ENCODE data around the gene MRPL54.
"Not testable (repeated sequence)": the region's sequence is repeated elsewhere in the genome, so short reads cannot be mapped to it uniquely, and the experiment has no call there.

Gene MRPL54

DNA sequence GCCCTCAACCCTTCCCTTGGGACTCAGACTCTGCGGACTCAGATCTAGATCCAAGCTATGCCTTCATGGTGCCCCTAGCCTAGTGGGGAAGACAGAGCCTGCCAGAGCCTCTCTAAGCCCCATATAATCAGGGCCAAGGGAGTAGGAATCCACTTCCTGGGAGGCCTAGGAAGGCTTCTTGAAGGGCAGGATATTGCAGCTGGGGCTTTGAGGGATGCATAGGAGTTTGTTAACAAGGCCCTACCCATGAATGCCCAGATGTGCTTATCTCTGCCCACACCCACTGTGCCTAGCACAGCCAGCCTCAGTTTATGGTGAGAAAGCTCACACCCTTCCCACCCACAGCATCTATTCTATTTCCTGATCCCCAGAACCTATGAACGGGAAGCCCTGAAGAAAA, 12.3 kb upstream of the MRPL54 start:
- no peak for TF ChIP-seq JUND (IDR thresholded peaks at IDR 0.05; ENCODE audit: low read depth)
- in situ Hi-C loops (cut with HindIII; ENCODE audit: low pct_unique_long_range_greater_than_20kb, low sequenced_read_pairs): no loop called here
- DNase-seq (ENCODE audit: low read depth in 1 of 2, low spot score in 1 of 2): no peak

- no peak for TF ChIP-seq JUND (IDR thresholded peaks at IDR 0.05; ENCODE audit: low read depth)
- in situ Hi-C loops (cut with HindIII; ENCODE audit: low pct_unique_long_range_greater_than_20kb, low sequenced_read_pairs): no loop called here
- DNase-seq (ENCODE audit: low read depth in 1 of 2, low spot score in 1 of 2): no peak
Measured at GRCh38 chr19:3751236-3751635, 11.2 kb upstream of the MRPL54 start.

- TF ChIP-seq JUND (IDR thresholded peaks at IDR 0.05; ENCODE audit: low read depth): no peak
- no peak for DNase-seq (ENCODE audit: low read depth in 1 of 2, low spot score in 1 of 2)
- in situ Hi-C loops (cut with HindIII; ENCODE audit: low pct_unique_long_range_greater_than_20kb, low sequenced_read_pairs): no loop called here
Measured at GRCh38 chr19:3752492-3752891, 10.0 kb upstream of the MRPL54 start.

DNA sequence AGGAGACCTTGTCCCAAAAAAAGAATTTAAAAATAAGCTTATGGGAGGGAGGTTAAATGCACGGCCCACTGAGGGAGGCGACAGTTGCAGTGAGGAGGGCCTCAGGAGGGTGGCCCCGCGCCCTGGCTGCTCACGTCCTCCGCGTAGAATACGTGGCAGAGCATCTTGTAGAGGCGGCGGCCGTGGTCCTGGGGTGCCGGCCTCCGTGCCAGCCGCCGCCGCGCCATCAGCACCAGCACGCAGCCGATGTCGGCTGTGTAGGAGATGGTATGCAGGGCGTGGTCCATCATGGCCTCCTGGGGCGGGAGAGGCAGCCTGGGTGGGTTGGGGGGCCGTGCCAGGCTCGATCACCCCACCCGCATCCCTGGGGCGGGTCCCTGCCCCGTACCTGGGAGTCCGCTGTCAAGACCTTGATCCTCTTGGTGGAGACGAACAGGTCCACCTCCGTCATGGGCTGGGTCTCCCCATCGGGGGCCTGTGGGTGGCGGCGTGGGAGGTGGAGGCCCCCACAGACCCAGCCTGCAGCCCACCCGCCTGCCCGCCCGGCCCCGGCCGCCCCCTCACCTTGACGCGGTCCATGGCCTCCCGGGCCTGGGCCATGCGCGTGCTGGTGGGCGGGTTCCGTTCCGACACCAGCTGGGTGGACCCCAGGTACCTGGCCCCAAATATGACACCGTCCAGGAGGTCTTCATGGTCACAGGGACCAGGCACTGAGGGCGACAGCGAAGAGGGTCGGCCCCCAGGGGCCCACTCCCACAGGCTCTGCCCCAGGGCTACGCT, 8.7 kb upstream of the MRPL54 start:
- in situ Hi-C loops (cut with HindIII; ENCODE audit: low pct_unique_long_range_greater_than_20kb, low sequenced_read_pairs): no loop called here
- no peak for DNase-seq (ENCODE audit: low read depth in 1 of 2, low spot score in 1 of 2)
- no peak for TF ChIP-seq JUND (IDR thresholded peaks at IDR 0.05; ENCODE audit: low read depth)

- DNase-seq (ENCODE audit: low read depth in 1 of 2, low spot score in 1 of 2); in situ Hi-C loops (cut with HindIII; ENCODE audit: low pct_unique_long_range_greater_than_20kb, low sequenced_read_pairs): not testable (repeated sequence)
Measured at GRCh38 chr19:3757705-3758104, 4.8 kb upstream of the MRPL54 start.

DNA sequence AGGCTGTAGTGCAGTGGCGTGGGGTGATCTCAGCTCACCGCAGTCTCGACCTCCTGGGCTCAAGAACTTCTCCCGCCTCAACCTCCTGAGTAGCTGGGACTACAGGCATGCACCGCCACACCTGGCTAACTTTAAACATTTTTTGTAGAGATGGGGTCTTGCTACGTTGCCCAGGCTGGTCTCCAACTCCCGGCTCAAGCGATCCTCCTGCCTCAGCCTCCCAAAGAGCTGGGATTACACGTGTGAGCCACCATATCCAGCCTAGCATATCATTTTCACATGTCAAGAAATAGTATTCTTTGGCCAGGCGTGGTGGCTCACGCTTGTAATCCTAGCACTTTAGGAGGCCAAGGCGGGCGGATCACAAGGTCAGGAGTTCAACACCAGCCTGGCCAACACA, 4.2 kb upstream of the MRPL54 start:
- DNase-seq (ENCODE audit: low read depth in 1 of 2, low spot score in 1 of 2); in situ Hi-C loops (cut with HindIII; ENCODE audit: low pct_unique_long_range_greater_than_20kb, low sequenced_read_pairs): not testable (repeated sequence)

GRCh38 chr19:3759482-3760254, 2.8 kb upstream of the MRPL54 start:
- in situ Hi-C loops (cut with HindIII; ENCODE audit: low pct_unique_long_range_greater_than_20kb, low sequenced_read_pairs): no loop called here
- no peak for TF ChIP-seq JUND (IDR thresholded peaks at IDR 0.05; ENCODE audit: low read depth)

DNA sequence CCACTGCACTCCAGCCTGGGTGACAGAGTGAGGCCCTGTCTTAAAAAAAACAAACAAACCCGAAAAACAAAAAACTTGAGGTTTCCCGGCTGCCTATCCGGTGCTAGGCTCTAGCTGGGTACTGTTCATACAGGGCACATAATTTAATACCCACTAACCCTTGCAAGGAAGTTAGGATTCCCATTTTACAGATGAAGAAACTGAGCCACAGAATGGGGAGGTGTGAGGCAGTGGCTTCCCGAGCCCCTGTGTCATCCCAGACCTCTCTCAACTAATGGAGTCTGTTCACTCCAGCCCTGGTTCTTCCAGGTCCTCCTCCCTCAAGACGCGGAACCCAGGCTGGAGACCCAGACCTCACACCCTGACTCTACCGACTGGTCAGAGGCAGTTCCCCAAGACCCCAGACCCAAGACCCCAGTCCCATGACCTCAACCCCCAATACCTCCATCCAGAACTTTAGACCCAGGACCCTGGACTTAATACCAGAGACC, 1.6 kb upstream of the MRPL54 start:
- DNase-seq (ENCODE audit: low read depth in 1 of 2, low spot score in 1 of 2): no peak
- no peak for TF ChIP-seq JUND (IDR thresholded peaks at IDR 0.05; ENCODE audit: low read depth)
- in situ Hi-C loops (cut with HindIII; ENCODE audit: low pct_unique_long_range_greater_than_20kb, low sequenced_read_pairs): no loop called here

More at GRCh38 chr19:3759482-3760254, 2.8 kb upstream of the MRPL54 start:
- no peak for DNase-seq (ENCODE audit: low read depth in 1 of 2, low spot score in 1 of 2)

GRCh38 chr19:3761382-3762129, 926 bp upstream of the MRPL54 start, which contains the start of gene APBA3:
Gene APBA3, minus strand, starts transcription at chr19:3761692. Its CDS starts 1,428 bp downstream, at chr19:3760264.
- in situ Hi-C loops (cut with HindIII; ENCODE audit: low pct_unique_long_range_greater_than_20kb, low sequenced_read_pairs): no loop called here
- TF ChIP-seq JUND (IDR thresholded peaks at IDR 0.05; ENCODE audit: low read depth): no peak
- peak; percentile 74 to 88 for DNase-seq (ENCODE audit: low read depth in 1 of 2, low spot score in 1 of 2)

GRCh38 chr19:3762130-3762473, 380 bp upstream of the MRPL54 start:
- no peak for TF ChIP-seq JUND (IDR thresholded peaks at IDR 0.05; ENCODE audit: low read depth)
- in situ Hi-C loops (cut with HindIII; ENCODE audit: low pct_unique_long_range_greater_than_20kb, low sequenced_read_pairs): no loop called here
- DNase-seq (ENCODE audit: low read depth in 1 of 2, low spot score in 1 of 2): no peak

GRCh38 chr19:3765121-3765520, 2.6 kb downstream of the MRPL54 start:
- in situ Hi-C loops (cut with HindIII; ENCODE audit: low pct_unique_long_range_greater_than_20kb, low sequenced_read_pairs): no loop called here
- no peak for DNase-seq (ENCODE audit: low read depth in 1 of 2, low spot score in 1 of 2)
- no peak for TF ChIP-seq JUND (IDR thresholded peaks at IDR 0.05; ENCODE audit: low read depth)

DNA sequence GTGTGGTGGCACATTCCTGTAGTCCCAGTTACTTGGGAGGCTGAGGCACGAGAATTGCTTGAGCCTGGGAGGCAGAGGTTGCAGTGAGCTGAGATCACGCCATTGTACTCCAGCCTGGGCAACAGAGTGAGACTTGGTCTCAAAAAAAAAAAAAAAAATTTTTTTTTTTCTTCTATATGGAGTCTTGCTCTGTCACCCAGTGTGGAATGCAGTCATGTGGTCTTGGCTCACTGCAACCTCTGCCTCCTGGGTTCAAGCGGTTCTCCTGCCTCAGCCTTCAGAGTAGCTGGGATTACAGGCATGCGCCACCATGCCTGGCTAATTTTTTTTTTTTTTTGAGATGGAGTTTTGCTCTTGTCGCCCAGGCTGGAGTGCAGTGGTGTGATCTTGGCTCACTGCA, 3.3 kb downstream of the MRPL54 start:
- in situ Hi-C loops (cut with HindIII; ENCODE audit: low pct_unique_long_range_greater_than_20kb, low sequenced_read_pairs); DNase-seq (ENCODE audit: low read depth in 1 of 2, low spot score in 1 of 2): not testable (repeated sequence)

DNA sequence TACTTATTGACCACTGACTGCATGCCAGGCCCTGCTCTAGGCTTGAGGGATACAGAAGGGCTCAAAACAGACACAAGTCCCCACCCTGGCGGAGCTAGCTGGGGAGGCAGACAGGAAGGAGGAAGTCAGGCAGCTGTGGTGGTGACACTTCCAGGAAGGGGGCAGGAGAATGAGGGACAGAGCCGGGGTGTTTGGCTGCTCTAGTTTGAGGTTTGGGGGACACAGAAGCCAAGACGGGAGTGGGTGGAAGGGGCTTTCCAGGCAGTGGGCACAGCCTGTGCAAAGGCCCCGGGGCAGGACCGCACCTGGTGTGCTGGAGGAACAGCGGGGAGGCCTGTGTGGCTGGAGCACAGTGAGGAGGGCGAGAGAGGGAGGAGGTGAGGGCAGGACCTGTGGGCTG, 4.0 kb downstream of the MRPL54 start:
- no peak for DNase-seq (ENCODE audit: low read depth in 1 of 2, low spot score in 1 of 2)
- no peak for TF ChIP-seq JUND (IDR thresholded peaks at IDR 0.05; ENCODE audit: low read depth)
- in situ Hi-C loops (cut with HindIII; ENCODE audit: low pct_unique_long_range_greater_than_20kb, low sequenced_read_pairs): no loop called here

Measured in T47D (cell line).